ENCODE measurements around the gene SLC35G1.

DNA sequence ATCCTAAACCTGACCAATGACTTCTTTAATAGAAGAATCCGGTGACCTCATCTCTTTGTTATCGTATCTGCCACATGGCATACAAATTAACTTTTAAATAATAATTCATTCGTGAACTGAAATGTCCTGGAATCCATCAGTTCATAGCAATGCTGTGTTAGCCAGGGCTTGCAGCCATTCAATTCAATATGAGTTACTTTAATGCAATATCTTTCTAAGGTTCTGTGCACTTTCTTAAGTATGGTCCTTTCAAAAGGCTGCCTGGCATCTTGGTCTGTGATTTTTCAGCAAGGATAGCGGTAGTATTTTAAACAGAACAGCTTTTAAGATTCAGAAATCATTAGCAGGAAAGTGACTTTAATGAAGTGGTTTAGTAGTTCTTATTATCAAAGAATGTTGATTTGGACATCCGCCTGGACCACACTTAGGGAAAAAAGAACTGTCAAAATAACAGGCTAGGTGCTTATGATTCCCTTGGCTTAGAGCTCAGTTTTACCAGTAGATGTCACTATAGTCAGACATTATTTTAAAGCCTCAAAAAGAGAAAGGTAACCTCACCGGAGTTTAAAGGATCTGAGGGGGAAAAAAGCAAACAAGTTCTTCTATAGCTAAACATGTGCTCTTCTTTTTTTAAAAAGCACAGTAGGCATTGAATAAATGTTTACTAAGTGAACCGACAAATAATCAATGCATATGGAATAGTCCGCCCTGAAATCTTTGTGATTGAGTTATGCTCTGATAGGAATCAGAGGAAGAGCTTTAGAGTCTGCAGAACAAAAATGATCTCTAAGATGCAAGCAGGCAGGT lies 22.7 kb downstream of the SLC35G1 start:
- TF ChIP-seq CTCF (IDR thresholded peaks at IDR 0.05 in 8 of 11, conservative IDR thresholded peaks at IDR 0.05 in 3 of 11) (peak in 9 of 11 experiments; percentile 20 to 59 (median 52)), POLR2AphosphoS5 (IDR thresholded peaks at IDR 0.05) (no peak)

Measured in spleen (tissue), 7 donors.